HG02610 (cell line): Measurements from ENCODE around the gene PLCD4.

ENCODE experiments used
- ATAC-seq: cut with Tn5 transposase; IDR thresholded peaks from one replicate; pipeline ENCODE4 v1.9.1; 2021; ENCODE audit warnings: mild to moderate bottlenecking, moderate library complexity; ENCODE audit not compliant: unreplicated experiment

PLCD4 gene

DNA sequence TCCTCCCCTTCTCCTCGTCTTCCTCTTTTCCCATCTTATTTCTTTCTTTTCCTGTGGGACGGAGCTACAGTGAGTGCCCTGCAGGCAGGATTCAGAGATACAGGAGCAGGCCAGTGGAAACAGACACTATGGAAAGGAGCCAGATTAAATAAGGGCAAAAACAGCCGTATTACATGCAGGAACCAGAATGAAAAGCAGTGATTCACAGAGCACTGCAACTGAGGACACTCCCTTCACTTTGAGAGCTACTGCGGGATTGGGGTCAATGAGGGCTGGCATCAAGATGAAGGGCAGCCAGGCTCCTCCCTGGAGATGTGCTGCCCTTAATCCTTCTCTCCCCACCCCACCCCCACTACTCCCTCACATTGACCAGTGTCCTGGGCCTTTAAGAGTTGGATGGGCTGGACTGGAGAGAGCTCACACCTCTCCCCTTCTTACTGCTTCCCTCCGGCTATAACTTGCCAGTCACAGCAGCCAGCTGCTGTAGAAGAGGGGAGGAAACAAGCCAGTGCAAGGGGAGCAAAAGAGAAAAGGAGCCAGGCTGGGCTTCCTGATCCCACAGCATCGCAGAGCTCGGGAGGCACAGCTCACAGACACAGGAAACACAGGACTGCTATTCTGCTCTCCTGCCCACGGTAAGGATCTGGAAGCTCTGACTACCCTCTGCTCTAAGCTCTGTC lies at the start of gene PLCD4:
PLCD4 (plus strand) TSS at position 464 of the 680 bp plus-strand sequence. CDS start 7,841 bp downstream, outside the sequence.
- ATAC-seq, result no peak

DNA sequence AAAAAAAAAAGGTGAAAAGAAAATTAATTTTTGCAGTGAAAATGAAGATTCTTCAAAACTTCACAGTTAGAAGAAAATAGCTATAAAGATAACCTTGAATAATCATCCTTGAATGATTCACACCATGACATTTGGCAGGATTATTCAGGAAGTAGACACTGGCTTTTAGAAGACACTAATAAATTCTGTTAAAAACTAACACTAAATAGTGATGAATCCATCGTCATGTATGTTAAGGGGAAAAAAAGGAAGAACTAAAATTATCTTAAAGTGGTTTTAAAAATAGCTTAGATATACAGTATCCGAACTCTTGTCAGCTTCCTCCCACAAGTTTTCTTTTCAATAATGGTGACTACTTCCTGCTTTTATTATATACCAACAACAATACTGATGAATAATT lies 49.8 kb upstream of the PLCD4 start:
- ATAC-seq, result no peak

DNA sequence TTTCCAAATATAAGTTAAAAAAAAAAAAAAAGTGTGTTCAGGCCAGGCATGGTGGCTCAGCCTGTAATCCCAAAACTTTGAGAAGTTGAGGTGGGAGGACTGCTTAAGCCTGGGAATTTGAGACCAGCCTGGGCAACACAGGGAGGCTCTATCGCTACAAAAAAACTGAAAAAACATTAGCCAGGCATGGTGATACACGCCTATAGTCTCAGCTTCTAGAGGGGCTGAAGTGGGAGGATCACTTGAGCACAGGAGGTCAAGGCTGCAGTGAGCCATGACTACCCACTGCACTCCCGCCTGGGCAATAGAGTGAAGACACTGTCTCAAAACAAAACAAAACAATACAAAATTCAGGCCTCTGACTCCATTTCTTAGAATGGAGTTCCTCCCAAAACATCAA lies 48.7 kb upstream of the PLCD4 start:
- no peak for ATAC-seq

DNA sequence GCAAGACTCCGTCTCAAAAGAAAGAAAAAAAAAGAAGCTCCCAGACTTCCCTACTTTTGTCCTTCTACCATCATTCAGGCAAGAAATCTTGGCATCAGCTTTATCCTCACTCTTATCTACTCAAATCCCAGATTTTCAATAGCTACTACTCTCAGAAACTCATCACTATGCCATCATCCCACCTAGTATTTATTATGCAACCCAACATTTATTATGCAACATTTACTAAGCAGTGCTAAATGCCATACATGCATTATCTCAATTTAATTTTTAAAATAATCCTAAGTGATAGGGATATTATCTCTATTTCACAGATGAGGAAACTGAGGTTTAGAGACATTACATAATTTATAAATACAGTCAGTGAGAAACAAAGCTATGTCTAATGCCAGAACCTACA lies 43.6 kb upstream of the PLCD4 start:
- no peak for ATAC-seq

DNA sequence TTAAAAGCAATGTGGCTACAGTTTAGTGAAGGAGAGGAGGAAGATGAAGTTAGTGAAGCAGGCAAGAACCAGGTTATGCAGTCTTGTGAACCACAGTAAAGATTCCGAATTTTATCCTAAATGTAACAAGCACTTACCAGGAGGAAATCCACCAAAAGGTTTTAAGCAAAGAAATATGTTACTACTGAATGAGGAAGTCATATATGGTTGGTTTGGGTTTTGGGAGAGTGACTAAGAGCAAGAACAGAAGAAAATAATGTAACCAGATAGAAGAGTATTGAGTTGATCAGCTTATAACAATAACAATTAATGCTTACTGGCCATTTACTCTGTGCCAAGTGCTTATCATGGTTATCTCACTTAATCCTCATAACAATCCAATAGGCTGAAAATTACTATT lies 41.4 kb upstream of the PLCD4 start:
- ATAC-seq, result no peak

DNA sequence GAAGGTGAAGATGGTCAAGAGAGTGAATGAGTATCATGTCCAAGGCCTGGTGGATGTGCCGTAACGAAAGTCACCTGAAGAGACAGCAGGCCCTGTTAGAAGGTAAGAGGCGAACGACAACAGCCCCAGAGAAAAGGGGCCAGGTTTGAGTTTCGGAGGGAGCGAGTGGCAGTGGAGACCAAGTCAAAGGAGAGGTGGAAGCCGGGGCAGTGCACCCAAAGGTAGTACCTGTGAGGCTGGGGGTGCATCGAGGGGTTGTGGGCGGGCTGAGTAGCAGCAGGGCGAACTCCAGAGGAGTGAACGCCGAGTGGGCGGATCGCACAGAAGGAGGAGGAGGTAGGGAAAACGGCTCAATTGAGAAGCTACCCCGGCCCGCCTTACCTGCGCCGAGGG lies 39.9 kb upstream of the PLCD4 start:
- ATAC-seq, result peak; percentile 29

DNA sequence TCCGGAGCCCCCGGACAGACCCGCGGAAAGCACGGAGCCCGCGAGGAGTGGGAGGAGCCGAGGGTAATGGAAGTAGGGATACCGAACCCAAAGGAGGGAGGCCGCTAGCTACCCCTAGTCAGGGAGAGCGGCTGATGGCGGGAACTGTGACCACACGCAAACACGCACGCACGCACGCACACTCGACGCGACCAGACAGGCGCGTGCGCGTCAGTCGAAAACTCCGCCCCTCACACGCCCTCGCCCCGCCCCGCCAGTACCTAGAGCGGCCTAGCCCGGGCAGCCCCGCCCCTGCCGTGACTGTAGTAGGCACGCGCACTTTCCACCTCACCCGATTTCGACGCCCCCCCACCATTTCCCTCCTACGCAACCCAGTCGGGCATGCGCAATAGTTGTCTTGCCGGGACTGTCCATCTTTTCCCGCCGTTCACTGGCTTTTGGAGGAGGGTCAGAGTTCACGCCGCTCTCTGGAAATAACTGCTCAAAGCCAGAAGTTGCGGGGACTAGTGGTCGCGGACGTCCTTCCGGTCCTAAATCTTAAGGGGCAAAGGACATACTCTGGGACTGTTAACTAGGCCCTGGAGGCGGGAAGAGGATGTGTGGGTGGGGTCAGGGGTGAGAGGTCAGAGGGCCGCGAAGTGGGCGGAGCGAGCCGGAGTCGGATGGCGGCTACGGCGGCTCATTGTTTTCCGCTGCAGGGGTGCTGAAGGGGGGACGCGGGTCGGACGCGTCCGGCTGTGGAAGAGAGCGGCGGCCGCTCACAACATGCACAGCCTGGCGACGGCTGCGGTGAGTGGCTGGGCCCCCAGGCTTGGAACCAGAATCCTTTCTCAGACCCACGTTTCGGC lies 39.3 kb upstream of the PLCD4 start, which contains the start of the genes CNOT9 and USP37:
CNOT9 (plus strand) TSS at position 650 of the 848 bp plus-strand sequence; CDS start at position 766, 116 bp downstream.
USP37 (minus strand) TSS at position 162 of the 848 bp plus-strand sequence. CDS start 9,698 bp downstream, outside the sequence.
- ATAC-seq, result peak; percentile 72

DNA sequence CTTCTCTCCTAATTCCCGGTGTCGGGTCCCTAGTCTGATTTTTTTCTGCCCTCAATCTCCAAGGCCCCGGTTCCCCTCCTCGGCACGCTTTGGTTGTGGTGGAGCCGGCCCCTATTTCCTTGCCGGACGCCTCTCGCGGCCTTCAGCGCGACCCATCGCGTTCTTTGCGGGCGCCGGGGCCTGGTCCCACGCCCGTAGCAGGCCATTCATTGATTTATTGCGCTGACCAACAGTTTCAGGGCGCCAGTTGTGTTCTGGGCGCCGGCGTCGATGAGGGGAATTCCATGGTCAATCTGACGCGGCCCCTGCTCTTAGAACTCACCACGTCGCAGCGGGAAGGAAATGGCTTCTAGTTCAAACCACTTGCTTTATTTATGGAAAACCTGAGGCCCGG lies 38.7 kb upstream of the PLCD4 start:
- ATAC-seq, result peak; percentile 35

DNA sequence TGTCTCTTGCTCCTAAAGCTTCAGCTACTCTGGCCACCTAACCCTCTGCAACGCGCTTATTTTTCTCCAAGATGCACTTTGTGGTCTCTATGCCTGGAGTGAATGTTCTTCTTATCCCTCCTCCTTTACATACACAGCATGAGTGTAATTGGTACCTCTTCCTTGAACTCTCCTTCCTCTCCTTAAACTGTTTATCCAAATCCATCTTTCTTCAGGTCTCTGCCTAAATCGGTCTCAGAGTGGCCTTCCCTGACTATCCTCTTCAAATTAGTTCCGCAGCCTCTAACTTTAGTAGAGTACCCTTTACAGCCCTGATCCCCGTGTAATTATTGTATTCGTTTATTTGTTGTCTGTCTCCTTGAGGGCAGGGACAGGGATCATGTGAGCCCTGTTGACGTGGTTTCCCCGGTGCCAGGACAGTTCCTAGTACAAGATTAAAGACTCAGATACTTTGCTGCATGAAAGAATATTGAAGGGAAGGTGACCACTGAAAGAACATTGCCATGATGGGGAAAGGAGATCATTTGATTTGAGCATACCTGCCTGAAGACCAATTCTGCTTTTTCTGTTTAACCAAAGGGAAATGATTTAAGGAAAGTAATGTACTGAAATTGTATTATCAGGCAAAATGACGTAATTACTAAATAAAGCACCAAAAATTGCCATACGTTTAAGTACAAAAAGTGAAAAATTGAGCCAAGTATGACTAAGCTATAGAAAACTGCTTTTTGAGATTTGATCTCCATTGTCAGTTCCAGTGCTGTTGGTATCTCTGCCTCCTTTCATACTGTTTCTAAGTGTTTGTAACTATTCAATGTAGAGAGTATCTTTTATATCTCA lies 37.8 kb upstream of the PLCD4 start:
- ATAC-seq, result no peak

DNA sequence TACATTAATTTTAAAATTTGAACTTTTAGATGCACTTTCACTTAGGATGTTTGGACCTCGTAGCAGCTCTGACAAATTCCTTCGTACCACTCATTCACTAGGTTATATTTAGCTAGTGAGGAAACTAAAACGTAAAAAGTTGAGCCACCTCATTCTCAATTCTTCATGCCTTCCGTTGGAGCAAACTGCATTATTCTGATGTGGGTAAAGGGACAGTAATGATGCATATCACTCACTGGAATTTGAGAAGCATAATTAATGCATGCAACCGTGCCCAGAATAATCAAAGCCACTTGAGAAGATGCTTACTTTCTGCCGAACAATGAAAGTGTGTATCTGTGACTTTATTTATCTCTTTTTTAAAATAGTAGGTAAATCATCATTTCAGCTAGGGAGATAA lies 36.8 kb upstream of the PLCD4 start:
- ATAC-seq, result no peak

DNA sequence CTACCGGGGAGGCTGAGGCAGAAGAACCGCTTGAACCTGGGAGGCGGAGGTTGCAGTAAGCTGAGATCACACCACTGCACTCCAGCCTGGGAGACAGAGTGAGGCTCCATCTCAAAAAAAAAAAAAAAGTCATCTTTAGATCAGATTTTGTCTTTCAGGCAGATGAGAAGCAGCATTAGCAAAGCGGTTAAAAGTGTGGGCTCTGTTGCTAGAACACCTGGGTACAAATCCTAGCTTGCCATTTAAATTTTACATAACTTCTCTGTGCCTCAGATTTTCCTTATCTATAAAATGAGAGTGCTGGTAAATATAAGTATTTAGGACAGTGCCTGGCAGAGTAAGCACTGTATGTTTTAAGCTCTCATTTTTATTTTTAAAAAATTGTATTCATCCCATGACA lies 30.8 kb upstream of the PLCD4 start:
- no peak for ATAC-seq

DNA sequence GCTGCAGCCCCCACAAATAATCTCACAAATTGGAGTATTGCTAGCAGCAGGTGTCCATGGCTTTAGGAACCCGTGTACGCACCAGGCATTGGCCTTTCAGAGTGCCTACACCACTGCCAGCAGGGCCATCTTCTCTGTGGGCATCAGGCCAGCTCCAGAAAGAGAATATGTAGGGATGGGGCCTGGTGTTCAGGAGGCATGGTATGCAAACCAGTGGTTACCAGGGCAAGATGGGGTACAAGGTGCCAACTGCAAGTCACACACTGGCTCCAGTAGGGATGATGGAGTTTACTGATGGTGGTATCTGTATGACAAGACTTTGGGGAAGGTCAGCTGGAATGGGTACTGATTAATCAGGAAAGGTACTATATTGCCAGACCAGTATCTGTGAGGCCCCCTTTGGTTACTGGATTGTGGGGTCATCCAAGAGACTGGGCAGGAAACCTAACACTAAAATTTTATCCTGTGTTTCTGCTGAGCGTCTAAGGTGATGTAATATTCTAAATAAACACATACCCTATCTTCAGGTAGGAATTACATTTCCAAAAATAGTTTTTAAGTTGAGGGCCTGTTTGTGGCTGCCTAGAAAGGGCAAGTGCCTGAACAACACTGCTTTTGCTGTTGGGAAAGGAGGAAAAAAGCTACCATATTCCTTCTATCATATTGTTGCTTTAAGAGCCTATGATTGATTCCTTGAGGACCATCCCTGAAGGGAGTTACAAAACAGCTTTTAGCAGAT lies 30.0 kb upstream of the PLCD4 start:
- no peak for ATAC-seq

DNA sequence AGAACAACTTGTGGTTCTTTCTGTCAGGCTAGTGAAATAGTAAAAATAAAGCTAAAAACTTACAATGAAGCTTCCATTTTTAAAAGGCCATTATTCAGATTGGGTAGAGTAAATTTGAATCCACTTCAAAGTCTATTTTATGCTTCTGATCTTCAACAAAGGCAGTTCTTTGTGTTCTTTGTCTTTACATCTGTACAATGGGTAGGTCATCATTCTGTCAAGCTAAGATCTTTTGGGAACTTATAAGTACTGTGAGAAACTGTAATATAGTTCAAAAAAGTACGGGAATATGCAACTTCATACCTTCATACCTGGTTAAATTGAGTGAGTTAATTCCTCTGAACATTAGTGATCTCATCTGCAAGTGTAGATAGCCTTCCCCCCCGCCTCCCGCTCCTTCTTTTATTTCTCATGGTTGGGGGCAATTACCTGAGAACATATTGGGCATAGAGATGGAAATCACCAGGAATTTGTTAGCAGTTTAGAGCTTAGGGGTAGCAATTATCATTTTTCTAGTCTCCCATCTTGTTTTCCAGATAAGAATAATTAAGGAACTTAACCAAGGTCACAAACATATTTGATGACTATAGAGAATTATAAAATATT lies 29.3 kb upstream of the PLCD4 start:
- no peak for ATAC-seq

DNA sequence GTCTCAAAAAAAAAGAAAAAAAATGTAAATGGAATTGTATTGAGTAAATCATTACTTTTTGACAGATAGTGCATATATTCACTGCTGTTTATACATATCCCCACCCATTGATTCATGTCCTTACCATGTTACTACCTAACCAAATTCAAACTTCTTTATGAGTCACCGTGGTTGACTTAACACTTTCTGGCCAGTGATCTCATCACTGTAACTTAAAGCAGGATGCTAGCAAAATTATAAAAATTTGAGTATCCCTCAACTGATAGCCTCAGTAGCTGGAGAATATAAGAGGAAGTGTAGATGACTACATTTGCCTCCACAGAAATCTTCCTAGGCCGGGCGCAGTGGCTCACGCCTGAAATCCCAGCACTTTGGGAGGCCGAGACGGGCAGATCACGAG lies 25.6 kb upstream of the PLCD4 start:
- peak; percentile 97 for ATAC-seq

DNA sequence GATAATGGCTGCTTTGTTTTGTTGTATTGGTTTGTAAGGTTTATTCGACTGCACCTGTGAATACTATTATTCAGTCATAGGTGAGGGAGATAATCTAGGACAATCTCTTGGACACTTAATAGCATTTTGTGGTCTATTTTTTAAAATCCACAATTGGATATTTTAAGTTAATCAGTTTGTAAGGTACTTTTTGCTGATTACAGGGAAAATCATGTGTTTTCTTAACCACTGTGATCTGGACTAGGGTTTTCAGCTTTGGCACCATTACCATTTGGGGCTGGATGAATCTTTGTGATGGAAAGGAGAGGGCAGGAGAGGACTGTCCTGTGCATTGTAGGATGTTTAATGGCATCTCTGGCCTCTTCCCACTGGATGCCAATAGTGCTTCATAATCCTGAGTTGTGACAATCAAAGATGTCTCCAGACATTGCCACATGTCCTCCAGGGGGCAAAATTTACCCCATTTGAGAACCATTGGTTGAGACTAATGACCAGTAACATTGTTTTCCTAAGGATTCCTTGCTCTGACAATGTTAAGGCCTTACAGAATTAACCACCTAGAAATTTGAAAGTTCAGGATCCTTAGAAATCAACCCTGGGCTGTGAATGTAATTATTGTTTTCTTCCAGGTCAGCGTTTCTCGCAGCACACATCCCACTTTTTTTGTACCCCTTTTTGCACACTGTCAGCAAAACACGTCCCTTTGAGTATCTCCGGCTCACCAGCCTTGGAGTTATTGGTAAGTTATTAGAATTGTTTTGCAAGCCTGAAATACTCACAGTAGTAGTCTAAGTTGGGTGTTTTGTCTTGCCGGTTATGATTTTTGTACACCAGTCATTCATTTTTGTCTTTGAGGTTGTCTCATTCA lies 23.5 kb upstream of the PLCD4 start:
- no peak for ATAC-seq

DNA sequence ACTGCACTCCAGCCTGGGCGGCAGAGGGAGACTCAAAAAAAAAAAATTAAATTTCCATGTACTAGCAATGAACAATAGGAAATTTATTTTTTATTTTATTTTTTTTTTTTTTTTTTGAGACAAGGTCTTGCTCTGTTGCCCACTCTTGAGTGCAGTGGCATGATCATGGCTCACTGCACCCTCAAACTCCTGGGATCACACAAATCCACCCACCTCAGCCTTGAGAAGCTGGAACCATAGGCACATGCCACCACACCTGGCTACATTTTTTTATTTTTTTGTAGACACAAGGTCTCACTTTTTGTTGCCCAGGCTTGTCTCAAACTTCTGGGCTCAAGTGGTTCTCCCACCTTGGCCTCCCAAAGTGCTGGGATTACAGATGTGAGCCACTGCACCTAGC lies 22.2 kb upstream of the PLCD4 start:
- ATAC-seq, result no peak

DNA sequence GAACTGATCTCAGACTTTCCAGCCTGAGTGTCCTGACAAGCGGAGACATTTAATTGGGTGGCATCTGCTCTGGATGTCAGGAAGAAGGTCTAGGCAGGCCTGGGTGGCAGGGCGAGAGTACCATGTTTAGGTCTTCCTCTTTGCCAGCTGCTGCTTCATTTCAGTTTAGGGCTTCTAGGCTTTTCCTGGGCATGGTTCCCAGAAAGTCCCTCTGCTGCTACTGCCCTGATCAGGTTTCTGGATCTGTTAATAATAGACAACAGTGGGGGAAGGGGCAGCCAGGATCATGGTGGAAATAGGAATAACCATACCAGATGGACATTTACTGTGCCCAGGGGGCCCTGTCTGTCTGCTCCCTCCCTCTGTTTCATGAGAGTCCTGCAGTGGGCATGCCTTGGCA lies 2.3 kb upstream of the PLCD4 start:
- ATAC-seq, result no peak

DNA sequence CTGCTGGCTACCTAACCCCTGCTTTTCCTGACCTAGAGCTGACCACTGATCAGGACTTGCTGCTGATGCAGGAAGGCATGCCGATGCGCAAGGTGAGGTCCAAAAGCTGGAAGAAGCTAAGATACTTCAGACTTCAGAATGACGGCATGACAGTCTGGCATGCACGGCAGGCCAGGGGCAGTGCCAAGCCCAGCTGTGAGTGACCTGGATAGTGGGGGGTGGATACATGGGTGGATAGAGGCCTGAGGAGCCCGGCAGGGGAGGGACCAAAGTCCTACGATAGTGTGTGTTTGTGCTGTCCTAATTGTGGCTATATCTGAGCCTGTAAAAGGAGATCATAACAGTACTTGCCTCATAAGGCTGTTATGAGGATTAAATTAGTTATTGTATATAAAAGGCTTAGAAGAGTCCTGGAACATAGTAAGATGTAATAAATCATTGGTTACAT lies 8.2 kb downstream of the PLCD4 start:
- ATAC-seq, result no peak
